ENCODE results near the gene GAB2.

Gene GAB2

GRCh38 chr11:78399136-78399535 lies 18.5 kb downstream of the GAB2 start:
- Histone ChIP-seq H3K4me3 (ENCODE audit: low read depth, low read length) (no peak overlapping the region), H3K4me1 (ENCODE audit: control insufficient read depth, insufficient read depth, low read length) (no peaks in the 10 kb centered on the region), H3K9me3 (ENCODE audit: control insufficient read depth, insufficient read depth, low read depth, low read length) (no peaks in the 10 kb centered on the region), H3K36me3 (ENCODE audit: control insufficient read depth in 2 of 2, insufficient read depth in 1 of 2, low read length in 2 of 2) (no peaks in the 10 kb centered on the region), H3K27ac (ENCODE audit: extremely low read depth, low read depth, low read length) (no peak overlapping the region)
- CTCF ChIA-PET, result interaction anchor here (0.6 kb wide), 1 partner anchor 1207 kb away, joined by 4 read pairs; no protein-coding TSS in a partner anchor
- POLR2A ChIA-PET, result interaction anchor here (0.9 kb wide), 1 partner anchor 10 kb away, joined by 3 read pairs; no protein-coding TSS in a partner anchor
- no peak for TF ChIP-seq ZIC2 (tag by site-specific recombination; IDR thresholded peaks at IDR 0.05)
- TF ChIP-seq MZF1 (tag by site-specific recombination; IDR thresholded peaks at IDR 0.05; ENCODE audit: borderline replicate concordance), result no peak
- TF ChIP-seq ZNF830 (tag by site-specific recombination; IDR thresholded peaks at IDR 0.05; ENCODE audit: low read depth), result no peak
- TF ChIP-seq, protein P1, sequence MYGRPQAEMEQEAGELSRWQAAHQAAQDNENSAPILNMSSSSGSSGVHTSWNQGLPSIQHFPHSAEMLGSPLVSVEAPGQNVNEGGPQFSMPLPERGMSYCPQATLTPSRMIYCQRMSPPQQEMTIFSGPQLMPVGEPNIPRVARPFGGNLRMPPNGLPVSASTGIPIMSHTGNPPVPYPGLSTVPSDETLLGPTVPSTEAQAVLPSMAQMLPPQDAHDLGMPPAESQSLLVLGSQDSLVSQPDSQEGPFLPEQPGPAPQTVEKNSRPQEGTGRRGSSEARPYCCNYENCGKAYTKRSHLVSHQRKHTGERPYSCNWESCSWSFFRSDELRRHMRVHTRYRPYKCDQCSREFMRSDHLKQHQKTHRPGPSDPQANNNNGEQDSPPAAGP (tag by site-specific recombination; IDR thresholded peaks at IDR 0.05), result no peak
- no peak for TF ChIP-seq ZNF792 (tag by site-specific recombination; IDR thresholded peaks at IDR 0.05)
- no peak for TF ChIP-seq ZNF529 (tag by site-specific recombination; IDR thresholded peaks at IDR 0.05; ENCODE audit: insufficient replicate concordance)
- TF ChIP-seq ZNF623 (tag by site-specific recombination; IDR thresholded peaks at IDR 0.05), result no peak
- TF ChIP-seq ZNF626 (tag by site-specific recombination; IDR thresholded peaks at IDR 0.05), result no peak
- TF ChIP-seq SCRT1 (tag by site-specific recombination; IDR thresholded peaks at IDR 0.05; ENCODE audit: borderline replicate concordance), result no peak
- TF ChIP-seq ZNF350 (tag by site-specific recombination; IDR thresholded peaks at IDR 0.05), result no peak
- TF ChIP-seq BCL11B (tag by site-specific recombination; IDR thresholded peaks at IDR 0.05; ENCODE audit: low read depth), result no peak
- TF ChIP-seq ZNF223 (tag by site-specific recombination; IDR thresholded peaks at IDR 0.05), result no peak
- TF ChIP-seq ZFP3 (tag by site-specific recombination; IDR thresholded peaks at IDR 0.05; ENCODE audit: low read depth), result no peak
- no peak for TF ChIP-seq ZBTB17 (tag by site-specific recombination; IDR thresholded peaks at IDR 0.05)
- no peak for TF ChIP-seq ZNF23 (tag by site-specific recombination; IDR thresholded peaks at IDR 0.05; ENCODE audit: borderline replicate concordance)

GRCh38 chr11:78398715-78399114 lies 18.9 kb downstream of the GAB2 start:
- Histone ChIP-seq H3K4me3 (ENCODE audit: low read depth, low read length) (no peak overlapping the region), H3K36me3 (ENCODE audit: control insufficient read depth in 2 of 2, insufficient read depth in 1 of 2, low read length in 2 of 2) (no peaks in the 10 kb centered on the region), H3K9me3 (ENCODE audit: control insufficient read depth, insufficient read depth, low read depth, low read length) (no peaks in the 10 kb centered on the region), H3K4me1 (ENCODE audit: control insufficient read depth, insufficient read depth, low read length) (no peaks in the 10 kb centered on the region), H3K27ac (ENCODE audit: extremely low read depth, low read depth, low read length) (no peak overlapping the region)
- POLR2A ChIA-PET, result no interaction called here
- CTCF ChIA-PET, result interaction anchor here (0.6 kb wide), 1 partner anchor 1206 kb away, joined by 4 read pairs; no protein-coding TSS in a partner anchor
- TF ChIP-seq, protein P2, sequence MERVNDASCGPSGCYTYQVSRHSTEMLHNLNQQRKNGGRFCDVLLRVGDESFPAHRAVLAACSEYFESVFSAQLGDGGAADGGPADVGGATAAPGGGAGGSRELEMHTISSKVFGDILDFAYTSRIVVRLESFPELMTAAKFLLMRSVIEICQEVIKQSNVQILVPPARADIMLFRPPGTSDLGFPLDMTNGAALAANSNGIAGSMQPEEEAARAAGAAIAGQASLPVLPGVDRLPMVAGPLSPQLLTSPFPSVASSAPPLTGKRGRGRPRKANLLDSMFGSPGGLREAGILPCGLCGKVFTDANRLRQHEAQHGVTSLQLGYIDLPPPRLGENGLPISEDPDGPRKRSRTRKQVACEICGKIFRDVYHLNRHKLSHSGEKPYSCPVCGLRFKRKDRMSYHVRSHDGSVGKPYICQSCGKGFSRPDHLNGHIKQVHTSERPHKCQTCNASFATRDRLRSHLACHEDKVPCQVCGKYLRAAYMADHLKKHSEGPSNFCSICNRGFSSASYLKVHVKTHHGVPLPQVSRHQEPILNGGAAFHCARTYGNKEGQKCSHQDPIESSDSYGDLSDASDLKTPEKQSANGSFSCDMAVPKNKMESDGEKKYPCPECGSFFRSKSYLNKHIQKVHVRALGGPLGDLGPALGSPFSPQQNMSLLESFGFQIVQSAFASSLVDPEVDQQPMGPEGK (tag by site-specific recombination; IDR thresholded peaks at IDR 0.05), result no peak
- TF ChIP-seq ZNF473 (tag by site-specific recombination; IDR thresholded peaks at IDR 0.05), result no peak
- no peak for TF ChIP-seq ZBTB8A (tag by site-specific recombination; IDR thresholded peaks at IDR 0.05)
- no peak for TF ChIP-seq ZNF645 (tag by site-specific recombination; IDR thresholded peaks at IDR 0.05)
- TF ChIP-seq PRDM2 (tag by site-specific recombination; IDR thresholded peaks at IDR 0.05; ENCODE audit: borderline replicate concordance), result no peak
- no peak for TF ChIP-seq SALL2 (tag by site-specific recombination; IDR thresholded peaks at IDR 0.05; ENCODE audit: borderline replicate concordance)
- TF ChIP-seq ZEB2 (tag by site-specific recombination; IDR thresholded peaks at IDR 0.05), result no peak
- no peak for TF ChIP-seq ZNF530 (tag by site-specific recombination; IDR thresholded peaks at IDR 0.05; ENCODE audit: low read depth)
- TF ChIP-seq ZSCAN23 (tag by site-specific recombination; IDR thresholded peaks at IDR 0.05), result no peak
- TF ChIP-seq ZNF311 (tag by site-specific recombination; IDR thresholded peaks at IDR 0.05; ENCODE audit: borderline replicate concordance), result no peak
